ENCODE measurements around the gene PDE2A.

The PDE2A gene

DNA sequence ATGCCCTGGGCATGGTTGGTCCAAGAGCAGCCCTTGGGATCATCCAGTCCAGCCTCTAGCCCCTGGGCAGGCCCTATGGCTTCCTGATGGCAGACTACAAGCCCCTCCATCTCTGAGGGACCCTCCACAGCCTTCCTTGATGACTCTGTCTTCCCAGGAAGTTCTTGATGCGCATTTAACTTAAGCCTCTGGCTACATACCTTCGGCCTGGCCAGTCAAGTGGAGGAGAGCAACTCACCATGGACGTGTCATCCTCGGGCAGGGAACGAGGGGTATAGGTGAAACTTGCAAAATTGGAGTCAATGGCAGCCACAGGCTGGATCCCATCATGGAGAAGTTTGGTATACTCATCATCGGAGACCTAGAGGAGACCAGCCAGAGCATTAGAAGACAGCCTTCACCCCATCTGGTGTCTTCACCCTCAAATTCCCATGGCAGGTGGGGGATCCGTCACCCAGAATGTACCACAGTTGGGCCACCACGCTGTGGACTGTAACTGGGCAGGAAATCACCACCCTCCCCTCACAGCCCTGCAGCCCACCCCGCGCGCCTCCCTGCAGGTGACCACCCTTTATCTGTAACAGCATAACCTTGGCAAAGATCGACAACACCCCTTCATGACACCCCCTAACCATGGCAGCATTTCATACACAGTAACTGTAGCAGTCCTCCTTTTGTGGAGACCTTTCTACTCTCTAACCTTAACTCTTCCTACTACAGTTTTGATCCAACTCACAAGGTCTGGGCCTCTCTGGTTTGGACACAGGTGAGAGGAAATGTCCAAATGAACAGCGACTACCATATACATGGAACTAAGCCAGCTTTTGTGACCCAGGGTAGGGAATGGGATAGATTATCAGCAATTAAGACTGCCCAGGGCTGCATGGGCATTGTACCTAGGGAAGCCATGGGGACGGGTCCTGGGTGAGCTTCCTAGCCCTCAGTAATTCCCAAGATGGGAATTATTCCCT is 91.7 kb downstream of the PDE2A start:
- H3K4me3 ChIP-seq (ENCODE audit: low read depth, low read length), result no peak overlapping the region
- DNase-seq (ENCODE audit: low read depth), result no peak
- TF ChIP-seq POLR2A (IDR thresholded peaks at IDR 0.05; ENCODE audit: extremely low read depth, insufficient read length), result no peak
- no peak for TF ChIP-seq MYC (IDR thresholded peaks at IDR 0.05; ENCODE audit: low read depth, low read length)
- TF ChIP-seq, protein P1, sequence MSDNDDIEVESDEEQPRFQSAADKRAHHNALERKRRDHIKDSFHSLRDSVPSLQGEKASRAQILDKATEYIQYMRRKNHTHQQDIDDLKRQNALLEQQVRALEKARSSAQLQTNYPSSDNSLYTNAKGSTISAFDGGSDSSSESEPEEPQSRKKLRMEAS (IDR thresholded peaks at IDR 0.05; ENCODE audit: low read depth, low read length), result no peak

DNA sequence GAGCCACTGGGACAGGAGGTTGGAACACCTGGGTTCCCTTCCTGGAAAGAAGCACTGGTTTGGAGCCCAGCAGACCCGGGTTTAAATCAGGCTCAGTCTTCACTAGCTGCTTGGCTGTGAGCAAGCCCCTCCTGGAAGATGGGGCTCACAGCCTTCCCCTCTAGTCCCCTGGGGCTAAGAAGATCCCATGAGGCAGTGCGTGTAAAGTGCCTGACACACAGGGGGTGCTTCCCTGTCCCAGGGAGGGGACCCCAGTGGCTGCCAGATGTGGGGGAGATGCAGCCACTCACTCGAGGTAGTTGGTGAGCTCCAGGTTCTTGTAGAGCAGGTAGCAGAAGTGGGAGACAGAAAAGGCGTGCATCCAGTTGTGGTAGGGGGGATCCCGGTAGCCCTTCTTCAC is 93.2 kb downstream of the PDE2A start:
- DNase-seq (ENCODE audit: low read depth), result no peak
- TF ChIP-seq, protein P1 (IDR thresholded peaks at IDR 0.05; ENCODE audit: low read depth, low read length), result no peak
- TF ChIP-seq, protein P2, sequence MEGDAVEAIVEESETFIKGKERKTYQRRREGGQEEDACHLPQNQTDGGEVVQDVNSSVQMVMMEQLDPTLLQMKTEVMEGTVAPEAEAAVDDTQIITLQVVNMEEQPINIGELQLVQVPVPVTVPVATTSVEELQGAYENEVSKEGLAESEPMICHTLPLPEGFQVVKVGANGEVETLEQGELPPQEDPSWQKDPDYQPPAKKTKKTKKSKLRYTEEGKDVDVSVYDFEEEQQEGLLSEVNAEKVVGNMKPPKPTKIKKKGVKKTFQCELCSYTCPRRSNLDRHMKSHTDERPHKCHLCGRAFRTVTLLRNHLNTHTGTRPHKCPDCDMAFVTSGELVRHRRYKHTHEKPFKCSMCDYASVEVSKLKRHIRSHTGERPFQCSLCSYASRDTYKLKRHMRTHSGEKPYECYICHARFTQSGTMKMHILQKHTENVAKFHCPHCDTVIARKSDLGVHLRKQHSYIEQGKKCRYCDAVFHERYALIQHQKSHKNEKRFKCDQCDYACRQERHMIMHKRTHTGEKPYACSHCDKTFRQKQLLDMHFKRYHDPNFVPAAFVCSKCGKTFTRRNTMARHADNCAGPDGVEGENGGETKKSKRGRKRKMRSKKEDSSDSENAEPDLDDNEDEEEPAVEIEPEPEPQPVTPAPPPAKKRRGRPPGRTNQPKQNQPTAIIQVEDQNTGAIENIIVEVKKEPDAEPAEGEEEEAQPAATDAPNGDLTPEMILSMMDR (IDR thresholded peaks at IDR 0.05; ENCODE audit: low read depth, low read length), result no peak
- TF ChIP-seq MYC (IDR thresholded peaks at IDR 0.05; ENCODE audit: low read depth, low read length) (no peak), POLR2A (IDR thresholded peaks at IDR 0.05; ENCODE audit: extremely low read depth, insufficient read length) (no peak)
- H3K4me3 ChIP-seq (ENCODE audit: low read depth, low read length), result no peak overlapping the region

DNA sequence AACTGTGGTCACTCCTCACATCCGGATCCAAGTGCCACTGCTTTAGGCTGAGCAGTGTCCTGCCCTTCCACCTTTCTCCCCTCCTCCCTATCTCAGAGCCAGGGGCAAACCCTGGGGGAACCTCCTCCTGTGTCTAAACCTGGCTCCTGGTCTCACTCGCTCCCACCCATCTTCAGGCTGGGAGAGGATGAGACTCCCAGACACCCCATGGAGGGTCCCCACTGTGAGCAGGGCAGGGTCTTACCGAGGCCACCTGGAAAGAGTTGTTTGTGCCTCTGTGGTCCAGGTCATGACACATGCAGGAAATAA is 93.6 kb downstream of the PDE2A start:
- no peak for DNase-seq (ENCODE audit: low read depth)
- no peak overlapping the region for H3K4me3 ChIP-seq (ENCODE audit: low read depth, low read length)
- no peak for TF ChIP-seq MYC (IDR thresholded peaks at IDR 0.05; ENCODE audit: low read depth, low read length)

DNA sequence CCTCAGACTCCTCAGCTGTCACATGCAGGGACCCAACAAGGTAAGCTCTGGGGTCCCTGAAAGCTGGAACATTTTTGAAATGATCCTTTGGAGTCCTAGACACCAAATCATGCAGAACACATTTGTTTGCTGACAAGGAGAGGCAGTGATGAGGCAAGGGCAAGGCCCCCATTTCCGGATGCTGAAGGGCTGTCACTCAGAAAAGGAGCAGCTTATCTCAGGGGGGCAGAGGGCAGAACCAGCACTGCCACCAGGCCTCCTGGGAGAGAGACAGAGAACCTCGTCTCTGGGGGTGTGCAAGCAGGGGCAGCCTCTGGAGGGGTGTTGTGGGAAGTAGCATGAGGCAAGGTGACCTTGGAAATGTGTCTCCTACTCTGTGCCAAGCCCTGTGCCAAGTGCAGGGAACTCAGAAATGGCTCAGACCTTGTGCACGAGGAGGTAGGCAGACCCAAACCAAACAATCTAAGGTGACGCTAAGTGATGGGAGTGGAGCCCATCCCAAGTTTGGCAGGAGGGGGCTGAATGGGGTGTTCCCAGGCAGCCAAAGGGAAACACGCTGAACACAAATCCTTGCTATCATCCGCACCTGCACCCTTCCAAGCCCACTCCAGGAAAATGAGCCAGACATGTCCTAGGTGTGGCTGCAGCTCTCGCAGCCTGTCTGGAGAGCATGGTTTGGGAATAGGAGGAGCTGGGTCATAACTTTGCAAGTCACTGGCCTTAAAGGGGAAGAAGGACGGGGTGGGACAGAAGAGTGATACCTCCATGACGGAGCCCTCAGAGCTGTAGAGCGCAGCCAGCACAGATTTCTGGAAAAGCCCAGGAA is 94.2 kb downstream of the PDE2A start:
- peak; percentile 36 for DNase-seq (ENCODE audit: low read depth)
- TF ChIP-seq MYC (IDR thresholded peaks at IDR 0.05; ENCODE audit: low read depth, low read length), result no peak
- no peak for TF ChIP-seq POLR2A (IDR thresholded peaks at IDR 0.05; ENCODE audit: extremely low read depth, insufficient read length)
- TF ChIP-seq, protein P2 (IDR thresholded peaks at IDR 0.05; ENCODE audit: low read depth, low read length), result no peak
- TF ChIP-seq, protein P1 (IDR thresholded peaks at IDR 0.05; ENCODE audit: low read depth, low read length), result no peak
- no peak overlapping the region for H3K4me3 ChIP-seq (ENCODE audit: low read depth, low read length)

DNA sequence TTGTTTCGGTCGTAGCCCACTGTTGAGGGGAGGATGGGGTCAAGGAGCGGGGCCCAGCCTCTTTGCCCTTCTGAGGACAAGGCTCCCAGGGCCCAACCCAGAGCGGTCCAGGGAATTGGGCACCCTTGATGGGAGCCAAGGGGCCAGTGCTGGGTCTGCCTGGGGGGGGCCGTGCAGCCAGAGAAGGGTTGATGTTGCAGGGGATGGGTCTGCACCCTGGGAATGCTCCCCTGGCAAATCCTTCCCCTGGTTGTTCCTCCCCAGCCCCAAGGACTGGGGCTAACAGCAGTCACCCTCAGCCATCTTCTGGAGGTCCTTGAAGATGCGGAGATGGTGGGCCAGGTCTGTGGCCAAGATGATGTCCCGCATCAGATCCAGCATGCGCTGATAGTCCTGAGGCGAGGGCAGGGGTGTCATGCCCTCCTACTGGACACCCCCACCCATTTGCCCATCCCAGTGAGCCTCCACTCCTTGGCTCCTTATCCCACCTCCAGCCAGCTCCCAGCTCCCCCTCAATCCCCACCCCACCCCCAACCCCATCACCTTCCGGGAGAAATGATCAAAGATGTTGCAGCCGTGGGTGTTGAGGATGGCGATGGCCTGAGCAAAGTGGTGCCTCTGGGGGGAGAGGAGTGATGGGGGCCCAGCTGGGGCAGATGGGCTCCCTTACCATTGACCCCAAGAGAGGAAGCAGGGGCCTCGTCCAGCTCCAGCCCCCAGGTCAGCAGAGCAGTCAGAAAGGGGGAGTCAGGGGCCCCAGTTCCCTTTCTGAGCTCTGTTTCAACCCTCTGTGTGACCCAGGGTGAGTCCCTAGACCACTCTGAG is 95.0 kb downstream of the PDE2A start:
- no peak for DNase-seq (ENCODE audit: low read depth)
- H3K4me3 ChIP-seq (ENCODE audit: low read depth, low read length), result no peak overlapping the region
- TF ChIP-seq POLR2A (IDR thresholded peaks at IDR 0.05; ENCODE audit: extremely low read depth, insufficient read length), result no peak
- TF ChIP-seq, protein P1 (IDR thresholded peaks at IDR 0.05; ENCODE audit: low read depth, low read length), result no peak

DNA sequence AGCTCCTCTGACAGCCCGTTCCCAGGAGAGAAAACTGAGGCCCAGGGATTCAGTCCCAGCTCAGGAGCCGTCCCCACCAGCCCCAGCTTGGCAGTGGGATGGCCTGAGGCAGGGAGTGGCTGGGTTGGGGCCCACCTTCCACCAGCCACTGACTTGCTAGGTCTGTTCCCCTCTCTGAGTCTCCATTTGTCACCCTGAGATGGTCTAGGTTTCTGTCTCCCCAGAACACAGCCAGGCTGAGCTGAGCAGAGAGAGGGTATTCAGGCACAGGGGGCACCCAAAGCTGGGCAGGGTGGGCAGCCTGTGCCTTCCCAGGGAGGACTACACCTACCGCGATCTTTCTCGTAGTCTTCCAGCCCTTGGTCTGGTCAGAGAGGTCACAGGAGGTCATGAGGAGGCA is 95.7 kb downstream of the PDE2A start:
- no peak overlapping the region for H3K4me3 ChIP-seq (ENCODE audit: low read depth, low read length)
- DNase-seq (ENCODE audit: low read depth), result no peak
- no peak for TF ChIP-seq POLR2A (IDR thresholded peaks at IDR 0.05; ENCODE audit: extremely low read depth, insufficient read length)
- TF ChIP-seq, protein P2 (IDR thresholded peaks at IDR 0.05; ENCODE audit: low read depth, low read length), result no peak
- TF ChIP-seq, protein P1 (IDR thresholded peaks at IDR 0.05; ENCODE audit: low read depth, low read length), result no peak
- no peak for TF ChIP-seq MYC (IDR thresholded peaks at IDR 0.05; ENCODE audit: low read depth, low read length)
